PC-3 (cell line): Measurements from ENCODE around the gene RPL15. TPM values are rescaled to one million over a fixed set of nuclear protein-coding genes. Genes with fewer than 3 reads are reported as not detected.

Experiments used
- ATAC-seq: fragments of 200-7000 bp; cut with Tn5 transposase; 2 replicates; pipeline ENCODE4 v1.9.1; 2020; ENCODE audit warnings: mild to moderate bottlenecking, moderate library complexity
- BruUV-seq: library from RNA; stranded (reverse); fragments of 400-500 nt; replicated peaks from 2 replicates; lab custom pipeline; 2021; lab: Mats Ljungman, UMichigan
- CTCF ChIA-PET: fragments of 300-600 bp; sonication (Branson Sonifier 250); formaldehyde crosslinking; loops from one replicate; lab custom pipeline; 2022; ENCODE audit warnings: antibody characterized with exemption; lab: Charles Lee
- POLR2A ChIA-PET: fragments of 300-600 bp; sonication (Branson Sonifier 250); formaldehyde crosslinking; loops from one replicate; lab custom pipeline; 2022; ENCODE audit warnings: antibody characterized with exemption; ENCODE audit not compliant: unreplicated experiment; lab: Charles Lee
- DNase-seq: peaks from one replicate; pipeline ENCODE4 v3.0.0-alpha.2; 2015
- H2AFZ ChIP-seq: fragments of 300-600 bp; sonication (generic); 2 replicates; pipeline ENCODE4 v1.6.0; 2016; ENCODE audit warnings: antibody characterized with exemption, low read length
- H3F3A ChIP-seq: fragments of 300-600 bp; sonication (generic); one replicate; pipeline ENCODE4 v1.6.0; 2017; ENCODE audit warnings: antibody characterized with exemption, low read length, control low read depth, mild to moderate bottlenecking; ENCODE audit not compliant: unreplicated experiment
- H3K27ac ChIP-seq: fragments of 300-600 bp; sonication (generic); 2 replicates; pipeline ENCODE4 v1.5.1; 2016; ENCODE audit warnings: mild to moderate bottlenecking, low read length
- H3K27me3 ChIP-seq: fragments of 300-600 bp; sonication (generic); 2 replicates; pipeline ENCODE4 v1.6.1; 2016; ENCODE audit warnings: low read length, mixed read lengths
- H3K36me3 ChIP-seq: fragments of 300-600 bp; sonication (generic); 2 replicates; pipeline ENCODE4 v1.6.1; 2016; ENCODE audit warnings: low read depth, mixed run types, low read length, mixed read lengths
- H3K4me1 ChIP-seq: fragments of 300-600 bp; sonication (generic); 2 replicates; pipeline ENCODE4 v1.5.1; 2016; ENCODE audit warnings: low read length; ENCODE audit not compliant: insufficient read depth
- H3K4me2 ChIP-seq: fragments of 300-600 bp; sonication (generic); 2 replicates; pipeline ENCODE4 v1.6.0; 2016; ENCODE audit warnings: low read length
- H3K4me3 ChIP-seq: fragments of 300-600 bp; sonication (generic); 2 replicates; pipeline ENCODE4 v1.5.1; 2016; ENCODE audit warnings: mild to moderate bottlenecking, low read length, mixed read lengths
- H3K79me2 ChIP-seq: fragments of 300-600 bp; sonication (generic); 2 replicates; pipeline ENCODE4 v1.6.1; 2017; ENCODE audit warnings: low read length, mixed read lengths
- H3K9ac ChIP-seq: fragments of 300-600 bp; sonication (generic); 2 replicates; pipeline ENCODE4 v1.6.0; 2016; ENCODE audit warnings: mild to moderate bottlenecking, low read length
- H3K9me2 ChIP-seq: fragments of 300-600 bp; sonication (generic); replicated peaks from 2 replicates; pipeline ENCODE4 v1.6.1; 2016; ENCODE audit warnings: mixed run types, low read length, mixed read lengths
- H3K9me3 ChIP-seq: fragments of 300-600 bp; sonication (generic); 2 replicates; pipeline ENCODE4 v1.6.1; 2016; ENCODE audit warnings: low read length, mixed read lengths
- H4K20me1 ChIP-seq: fragments of 300-600 bp; sonication (generic); 2 replicates; pipeline ENCODE4 v1.6.1; 2016; ENCODE audit warnings: low read length, mixed read lengths
- EZH2 ChIP-seq: fragments of 300-600 bp; sonication (generic); IDR thresholded peaks from one replicate; pipeline ENCODE4 v1.6.1; 2017; ENCODE audit warnings: antibody characterized with exemption, mild to moderate bottlenecking, low read length; ENCODE audit not compliant: unreplicated experiment
- EZH2phosphoT487 ChIP-seq: fragments of 300-600 bp; sonication (generic); IDR thresholded peaks from 2 replicates; pipeline ENCODE4 v1.6.1; 2018; ENCODE audit warnings: mild to moderate bottlenecking, antibody characterized with exemption, low read length, borderline replicate concordance
- intact Hi-C: fragments of 100-400 bp; cut with micrococcal nuclease; formaldehyde crosslinking; loops from 2 replicates; pipeline ENCODE4 v1.9.0; 2023
- total RNA-seq: library from RNA; depleted of rRNA; stranded (reverse); fragments of >200 nt; gene quantifications from 2 replicates; pipeline ENCODE4 v1.2.3, GENCODE V29; 2014
- TF ChIP-seq, protein P1 (sequence below): fragments of 300-600 bp; sonication (generic); conservative IDR thresholded peaks from 2 replicates; pipeline ENCODE4 v1.5.1; 2017; ENCODE audit warnings: antibody characterized with exemption, low read depth, mild to moderate bottlenecking, low read length

Gene RPL15
- total RNA-seq, 1 experiment from 2014 or later: 1,904 TPM

DNA sequence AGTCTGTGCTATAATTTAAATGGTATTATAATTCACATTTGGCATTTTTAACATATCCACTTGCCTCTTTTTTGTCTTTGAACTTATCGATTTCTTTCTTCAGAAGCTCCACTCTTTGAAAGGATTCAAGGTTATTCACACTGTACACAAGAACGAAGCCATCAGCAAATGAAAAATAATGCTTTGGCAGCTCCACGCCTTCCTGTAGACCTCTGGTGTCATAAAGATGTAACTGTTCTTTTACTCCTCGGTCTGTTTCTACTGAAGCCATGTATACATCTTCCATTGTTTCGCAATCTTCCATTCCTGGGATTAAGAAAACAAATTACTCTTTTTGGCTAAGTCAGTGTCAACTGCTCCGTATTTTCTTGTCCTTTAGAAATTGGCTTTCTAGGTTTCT, 16.2 kb upstream of the RPL15 start:
- Histone ChIP-seq H3K27ac (no peak overlapping the region), H3F3A (no peaks in the 10 kb centered on the region), H3K36me3 (peaks cover 13% of the 10 kb centered on the region; the same call in 1 of the 2 replicates), H3K27me3 (no peaks in the 10 kb centered on the region), H3K4me3 (no peak overlapping the region), H4K20me1 (no peaks in the 10 kb centered on the region), H3K9ac (no peak overlapping the region), H3K9me3 (no peaks in the 10 kb centered on the region), H3K9me2 (no peaks in the 10 kb centered on the region), H2AFZ (no peak overlapping the region), H3K79me2 (no peaks in the 10 kb centered on the region), H3K4me1 (no peaks in the 10 kb centered on the region), H3K4me2 (no peak overlapping the region)
- ATAC-seq (peak; percentile 37; the same call in 1 of the 2 replicates), DNase-seq (no peak)
- ChIA-PET CTCF (no interaction called here), POLR2A (no interaction called here)
- TF ChIP-seq EZH2 (no peak), EZH2phosphoT487 (no peak)
- TF ChIP-seq, protein P1, sequence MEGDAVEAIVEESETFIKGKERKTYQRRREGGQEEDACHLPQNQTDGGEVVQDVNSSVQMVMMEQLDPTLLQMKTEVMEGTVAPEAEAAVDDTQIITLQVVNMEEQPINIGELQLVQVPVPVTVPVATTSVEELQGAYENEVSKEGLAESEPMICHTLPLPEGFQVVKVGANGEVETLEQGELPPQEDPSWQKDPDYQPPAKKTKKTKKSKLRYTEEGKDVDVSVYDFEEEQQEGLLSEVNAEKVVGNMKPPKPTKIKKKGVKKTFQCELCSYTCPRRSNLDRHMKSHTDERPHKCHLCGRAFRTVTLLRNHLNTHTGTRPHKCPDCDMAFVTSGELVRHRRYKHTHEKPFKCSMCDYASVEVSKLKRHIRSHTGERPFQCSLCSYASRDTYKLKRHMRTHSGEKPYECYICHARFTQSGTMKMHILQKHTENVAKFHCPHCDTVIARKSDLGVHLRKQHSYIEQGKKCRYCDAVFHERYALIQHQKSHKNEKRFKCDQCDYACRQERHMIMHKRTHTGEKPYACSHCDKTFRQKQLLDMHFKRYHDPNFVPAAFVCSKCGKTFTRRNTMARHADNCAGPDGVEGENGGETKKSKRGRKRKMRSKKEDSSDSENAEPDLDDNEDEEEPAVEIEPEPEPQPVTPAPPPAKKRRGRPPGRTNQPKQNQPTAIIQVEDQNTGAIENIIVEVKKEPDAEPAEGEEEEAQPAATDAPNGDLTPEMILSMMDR: no peak
- intact Hi-C loops: no loop called here
- BruUV-seq: no TSS peak

DNA sequence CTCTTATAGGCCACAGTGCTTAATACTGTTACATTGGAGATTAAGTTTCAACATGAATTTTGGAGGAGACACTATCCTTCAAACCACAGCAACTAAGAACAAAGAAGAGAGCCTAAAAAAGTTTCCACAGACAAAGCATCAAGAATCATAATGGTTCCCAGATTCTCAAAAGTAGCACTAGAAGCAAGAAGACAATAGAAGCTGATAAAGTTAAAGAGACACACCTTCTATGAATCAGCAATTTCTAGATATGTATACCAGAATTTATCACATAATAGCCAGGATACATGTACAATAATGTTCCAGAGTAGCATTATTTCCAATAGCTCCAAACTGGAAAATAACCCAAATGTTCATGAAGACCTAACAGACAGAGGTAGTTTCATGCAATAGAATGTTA, 12.4 kb upstream of the RPL15 start:
- no peak for TF ChIP-seq EZH2phosphoT487
- TF ChIP-seq EZH2: no peak
- TF ChIP-seq, protein P1: no peak
- ChIA-PET POLR2A (no interaction called here), CTCF (no interaction called here)
- no peak overlapping the region for H3K27ac ChIP-seq
- no peak overlapping the region for H3K4me3 ChIP-seq
- H3K79me2 ChIP-seq: no peaks in the 10 kb centered on the region
- H3K4me2 ChIP-seq: no peak overlapping the region
- intact Hi-C loops: no loop called here
- no peaks in the 10 kb centered on the region for H3K9me3 ChIP-seq
- 0 out of 2 replicates have a peak, but pooled peaks cover 3% of the 10 kb centered on the region for H3K36me3 ChIP-seq
- DNase-seq (no peak), ATAC-seq (no peak)
- H3F3A ChIP-seq: no peaks in the 10 kb centered on the region
- no peak overlapping the region for H2AFZ ChIP-seq
- H3K27me3 ChIP-seq: no peaks in the 10 kb centered on the region
- H3K4me1 ChIP-seq: no peaks in the 10 kb centered on the region
- H4K20me1 ChIP-seq: no peaks in the 10 kb centered on the region
- H3K9me2 ChIP-seq: no peaks in the 10 kb centered on the region
- H3K9ac ChIP-seq: no peak overlapping the region
- BruUV-seq: no TSS peak

DNA sequence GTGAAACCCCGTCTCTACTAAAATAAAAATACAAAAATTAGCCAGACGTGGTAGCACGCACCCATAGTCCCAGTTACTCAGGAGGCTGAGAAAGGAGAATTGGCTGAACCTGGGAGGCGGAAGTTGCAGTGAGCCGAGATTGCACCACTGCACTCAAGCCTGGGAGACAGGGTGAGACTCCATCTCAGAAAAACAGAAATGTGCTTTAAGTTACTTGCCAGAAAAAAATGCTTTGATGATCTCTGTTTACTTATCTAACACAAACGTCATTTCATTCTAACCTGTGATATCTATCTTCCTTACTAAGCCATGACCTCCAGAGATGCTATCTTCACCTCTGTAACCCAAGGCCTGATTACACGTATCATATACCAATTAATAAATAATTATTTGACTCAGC, 7.6 kb upstream of the RPL15 start:
- no peaks in the 10 kb centered on the region for H3K9me3 ChIP-seq
- no peak overlapping the region for H3K4me3 ChIP-seq
- POLR2A ChIA-PET: no interaction called here
- intact Hi-C loops: no loop called here
- ATAC-seq: no peak
- H2AFZ ChIP-seq: no peak overlapping the region
- DNase-seq: no peak
- peaks cover 16% of the 10 kb centered on the region for H3K79me2 ChIP-seq
- BruUV-seq: no TSS peak
- peaks cover 8% of the 10 kb centered on the region for H3K4me1 ChIP-seq
- CTCF ChIA-PET: no interaction called here
- TF ChIP-seq EZH2phosphoT487 (no peak), EZH2 (no peak)
- TF ChIP-seq, protein P1: no peak
- H3K4me2 ChIP-seq: no peak overlapping the region
- no peaks in the 10 kb centered on the region for H3K9me2 ChIP-seq
- H3K27ac ChIP-seq: no peak overlapping the region
- no peaks in the 10 kb centered on the region for H3F3A ChIP-seq
- H3K36me3 ChIP-seq: peaks cover 6% of the 10 kb centered on the region; the same call in 1 of the 2 replicates
- H4K20me1 ChIP-seq: 0 out of 2 replicates have a peak, but pooled peaks cover 4% of the 10 kb centered on the region
- no peaks in the 10 kb centered on the region for H3K27me3 ChIP-seq
- no peak overlapping the region for H3K9ac ChIP-seq
